HG03108 (cell line): Measurements from ENCODE around the gene ZNF507.

Experiments
- ATAC-seq: cut with Tn5 transposase; IDR thresholded peaks from one replicate; pipeline ENCODE4 v1.9.1; 2021; ENCODE audit warnings: moderate library complexity; ENCODE audit not compliant: unreplicated experiment

The ZNF507 gene

DNA sequence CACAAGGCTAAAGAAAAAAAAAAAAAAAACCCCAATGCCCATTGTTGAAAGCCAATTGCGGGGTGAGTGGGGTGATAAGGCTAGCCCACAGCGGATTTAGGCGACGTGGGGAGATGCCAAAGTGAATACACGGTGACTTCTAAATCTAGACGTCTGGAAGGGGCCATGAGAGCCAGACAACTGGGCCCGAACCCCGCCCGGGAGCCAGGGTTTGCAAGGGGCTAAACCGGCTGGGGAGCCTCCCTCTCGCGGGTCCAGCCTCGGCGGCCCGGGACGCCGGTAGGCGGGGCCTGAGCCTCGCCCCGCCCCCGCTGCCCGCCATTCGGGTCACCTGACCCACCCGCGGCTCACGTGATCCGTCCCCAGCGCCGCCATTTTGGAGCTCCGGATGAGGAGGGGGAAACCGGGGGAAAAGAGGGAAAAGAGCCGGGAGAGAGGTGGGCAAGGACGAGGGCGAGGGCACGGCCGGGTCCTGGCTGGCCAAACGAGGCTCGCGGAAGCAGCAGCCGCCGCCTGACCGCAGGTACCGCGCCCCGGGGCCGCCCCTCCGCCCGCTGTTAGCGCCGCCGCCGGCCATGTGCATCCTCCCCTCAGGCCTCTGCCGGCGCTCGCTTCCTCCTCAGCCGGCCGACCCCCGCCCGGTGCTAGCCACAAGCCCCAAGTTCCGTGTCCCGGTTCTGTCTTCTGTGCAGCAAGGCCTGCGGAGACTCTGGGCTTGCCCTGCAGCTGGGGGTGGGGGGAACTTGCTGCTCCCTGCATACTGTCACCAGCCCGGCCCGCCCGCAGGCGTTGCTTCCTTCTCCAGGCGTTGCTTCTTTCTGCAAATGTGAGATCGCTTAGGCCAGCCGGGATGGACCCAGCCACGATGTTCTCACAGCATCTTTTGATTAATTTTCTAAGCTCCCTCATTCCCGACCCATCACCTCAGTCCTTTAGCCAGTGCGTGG lies at the start of gene ZNF507:
TSS of gene ZNF507 (plus strand) at position 350 of the 947 bp plus-strand sequence. CDS start 7,221 bp downstream, outside the sequence.
- peak; percentile 71 for ATAC-seq

DNA sequence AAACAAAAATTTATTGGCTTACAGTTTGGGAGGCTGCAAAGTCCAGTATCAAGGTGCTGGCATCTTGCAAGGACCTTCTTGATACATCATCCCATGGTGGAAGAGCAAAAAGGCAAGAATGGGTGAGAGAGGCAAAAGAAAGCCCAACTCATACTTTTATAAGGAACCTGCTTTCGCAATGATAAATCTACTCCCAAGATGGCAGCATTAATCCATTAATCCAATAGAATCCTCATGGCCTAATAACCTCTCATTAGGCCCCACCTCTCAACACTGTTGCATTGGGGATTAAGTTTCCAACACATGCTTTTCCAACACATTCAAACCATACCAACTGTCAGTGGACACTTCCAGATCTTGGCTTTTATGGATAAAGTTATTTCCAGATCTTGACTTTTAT lies 48.7 kb upstream of the ZNF507 start:
- no peak for ATAC-seq

DNA sequence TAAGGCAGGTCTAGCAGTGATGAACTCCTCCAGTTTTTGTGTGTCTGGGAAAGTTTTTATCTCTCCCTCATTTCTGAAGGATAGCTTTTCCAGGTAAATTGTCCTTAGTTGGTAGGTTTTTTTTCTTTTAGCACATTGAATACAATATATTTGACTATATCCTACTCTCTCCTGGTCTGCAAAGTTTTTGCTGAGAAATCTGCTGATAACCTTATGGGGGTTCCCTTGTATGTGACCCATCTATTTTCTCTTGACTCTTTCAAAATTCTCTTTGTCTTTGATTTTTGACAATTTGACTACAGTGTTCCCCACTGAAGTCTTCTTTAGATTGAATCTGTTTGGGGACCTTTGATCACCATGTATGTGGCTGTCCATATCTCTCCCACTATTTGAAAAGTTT lies 42.6 kb upstream of the ZNF507 start:
- ATAC-seq = no peak

DNA sequence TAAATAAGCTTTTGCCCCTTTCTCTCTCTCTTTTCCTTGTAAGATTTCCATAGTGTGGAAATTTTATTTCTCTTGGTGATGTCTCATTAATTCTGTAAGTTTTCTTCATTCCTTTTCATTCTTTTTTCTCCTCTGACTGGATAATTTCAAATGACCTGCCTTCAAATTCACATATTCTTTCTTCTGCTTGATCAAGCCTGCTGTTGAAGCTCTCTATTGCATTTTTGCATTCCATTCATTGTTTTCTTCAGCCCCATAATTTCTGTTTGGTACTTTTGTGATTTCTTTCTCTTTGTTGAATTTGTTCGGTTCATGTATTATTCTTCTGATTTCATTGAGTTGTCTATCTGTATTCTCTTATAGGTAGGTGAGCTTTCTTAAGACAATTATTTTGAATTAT lies 42.2 kb upstream of the ZNF507 start:
- no peak for ATAC-seq

GRCh38 chr19:32307591-32307990 lies 37.8 kb upstream of the ZNF507 start:
- ATAC-seq = no peak

DNA sequence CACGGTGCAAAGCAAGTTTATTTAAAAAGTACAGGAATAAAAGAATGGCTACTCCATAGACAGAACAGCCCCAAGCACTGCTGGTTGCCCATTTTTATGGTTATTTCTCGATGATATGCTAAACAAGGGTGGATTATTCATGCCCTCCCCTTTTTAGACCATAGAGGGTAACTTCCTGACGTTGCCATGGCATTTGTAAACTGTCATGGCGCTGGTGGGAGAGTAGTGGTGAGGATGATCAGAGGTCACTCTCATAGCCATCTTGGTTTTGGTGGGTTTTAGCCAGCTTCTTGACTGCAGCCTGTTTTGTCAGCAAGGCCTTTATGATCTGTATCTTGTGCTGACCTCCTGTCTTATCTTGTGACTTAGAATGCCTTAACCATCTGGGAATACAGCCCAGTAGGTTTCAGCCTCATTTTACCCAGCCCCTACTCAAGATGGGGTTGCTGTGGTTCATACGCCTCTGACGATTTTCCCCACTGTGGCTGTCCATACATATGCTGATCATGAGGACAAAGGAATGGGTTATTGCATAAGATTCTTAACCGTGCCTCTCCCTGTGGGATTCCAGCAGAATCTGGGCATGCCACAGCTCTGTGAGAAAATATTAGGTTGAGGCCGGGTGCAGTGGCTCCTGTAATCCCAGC lies 36.9 kb upstream of the ZNF507 start:
- no peak for ATAC-seq

DNA sequence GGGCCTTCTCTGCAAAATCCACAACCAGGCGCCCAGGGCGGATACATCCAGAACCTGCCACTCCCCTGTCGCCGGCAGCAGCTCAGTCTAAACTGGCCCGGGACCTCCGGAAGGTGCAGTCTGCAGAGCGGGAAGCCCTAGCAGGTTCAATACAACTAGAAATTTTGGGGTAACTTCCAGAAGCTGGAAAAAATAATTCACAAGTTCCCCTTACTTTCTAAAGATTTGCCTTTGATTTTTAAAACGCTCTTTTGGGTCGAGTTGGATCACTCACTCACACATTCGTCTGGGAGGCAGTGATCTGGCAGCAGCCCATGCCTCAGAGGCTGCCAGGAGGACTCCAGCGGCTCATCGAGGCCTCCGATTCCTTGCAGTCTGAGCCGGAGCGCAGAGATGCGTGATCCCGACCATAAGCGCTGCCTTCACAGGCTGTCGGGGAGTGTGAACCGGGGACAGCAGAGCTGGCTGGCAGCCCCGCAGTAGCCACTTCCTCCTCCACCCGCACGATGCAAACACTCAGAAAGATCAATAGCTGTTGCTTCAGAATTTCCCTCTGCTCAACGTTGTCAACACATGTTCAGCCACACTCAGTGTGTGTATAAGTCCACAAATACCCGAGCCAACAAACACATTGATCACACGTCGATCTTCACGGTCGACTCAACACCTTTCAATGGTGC lies 35.6 kb upstream of the ZNF507 start:
- ATAC-seq = no peak

- ATAC-seq = no peak
Observed at GRCh38 chr19:32311371-32311770, 34.0 kb upstream of the ZNF507 start.

DNA sequence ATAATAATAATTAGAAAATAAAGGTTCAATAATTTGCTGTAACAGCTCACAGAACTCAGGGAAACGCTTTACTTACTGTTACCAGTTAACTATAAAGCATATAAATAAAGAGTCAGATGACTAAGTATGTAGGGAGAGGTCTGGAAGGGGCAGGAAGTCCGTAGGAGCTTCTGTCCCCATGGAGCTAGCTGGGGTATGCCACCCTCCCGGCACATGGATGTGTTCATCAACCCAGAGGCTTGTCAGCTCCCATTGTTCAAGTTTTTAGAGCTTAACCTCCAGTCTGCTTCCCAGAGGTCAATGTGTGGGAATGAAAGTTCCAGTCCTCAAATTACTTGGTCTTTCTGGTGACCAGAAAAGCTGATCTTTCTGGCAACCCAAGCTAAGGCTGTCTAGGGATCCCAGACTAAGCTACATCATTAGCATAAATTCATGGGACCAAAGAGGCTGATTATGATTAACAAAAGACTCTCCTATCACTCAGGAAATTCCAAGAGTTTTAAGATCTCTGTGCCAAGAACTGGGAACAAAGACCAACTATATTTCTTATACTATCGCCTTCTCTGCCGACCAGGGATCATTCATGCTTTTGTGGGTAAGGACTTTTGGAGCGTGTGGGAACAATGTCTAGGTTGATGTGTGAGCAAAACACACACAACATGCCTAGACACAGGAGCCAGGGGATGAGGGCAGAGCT lies 31.7 kb upstream of the ZNF507 start:
- ATAC-seq = no peak

DNA sequence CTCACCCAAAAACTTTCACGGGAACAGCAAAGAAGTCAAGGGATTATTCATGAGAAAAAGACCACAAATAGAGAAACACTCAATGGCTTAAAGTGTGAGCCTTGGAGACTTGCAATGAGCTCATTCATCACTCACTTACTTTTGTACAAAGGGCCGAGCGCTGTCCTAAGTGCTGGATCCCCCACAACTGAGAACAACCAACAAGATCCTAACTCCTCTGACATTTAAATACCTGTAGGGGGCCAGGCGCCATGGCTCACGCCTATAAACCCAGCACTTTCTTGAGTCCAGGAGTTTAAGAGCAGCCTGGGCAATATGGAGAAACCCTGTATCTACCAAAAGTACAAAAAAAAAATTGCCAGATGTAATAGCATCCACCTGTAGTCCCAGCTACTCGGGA lies 29.4 kb upstream of the ZNF507 start:
- ATAC-seq = no peak

DNA sequence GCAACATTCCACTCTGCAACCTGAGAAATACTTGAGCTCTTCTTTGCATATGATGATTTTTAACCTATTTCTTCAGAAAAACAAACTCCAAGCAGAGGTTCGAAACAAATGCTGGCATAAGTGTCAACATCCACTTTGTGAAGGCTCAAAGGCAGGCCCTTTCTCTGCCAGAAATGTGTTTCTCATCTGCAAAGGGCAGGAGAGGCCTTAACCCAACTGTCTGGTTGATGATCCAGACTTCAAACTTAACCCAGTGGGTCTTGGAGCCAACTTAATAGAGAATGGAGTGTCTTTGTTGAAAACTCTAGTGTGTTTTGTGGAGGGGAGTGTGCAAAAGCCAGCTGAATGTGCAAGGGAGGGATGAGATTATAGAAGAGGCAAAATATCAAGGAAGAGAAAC lies 28.3 kb upstream of the ZNF507 start:
- ATAC-seq = no peak

DNA sequence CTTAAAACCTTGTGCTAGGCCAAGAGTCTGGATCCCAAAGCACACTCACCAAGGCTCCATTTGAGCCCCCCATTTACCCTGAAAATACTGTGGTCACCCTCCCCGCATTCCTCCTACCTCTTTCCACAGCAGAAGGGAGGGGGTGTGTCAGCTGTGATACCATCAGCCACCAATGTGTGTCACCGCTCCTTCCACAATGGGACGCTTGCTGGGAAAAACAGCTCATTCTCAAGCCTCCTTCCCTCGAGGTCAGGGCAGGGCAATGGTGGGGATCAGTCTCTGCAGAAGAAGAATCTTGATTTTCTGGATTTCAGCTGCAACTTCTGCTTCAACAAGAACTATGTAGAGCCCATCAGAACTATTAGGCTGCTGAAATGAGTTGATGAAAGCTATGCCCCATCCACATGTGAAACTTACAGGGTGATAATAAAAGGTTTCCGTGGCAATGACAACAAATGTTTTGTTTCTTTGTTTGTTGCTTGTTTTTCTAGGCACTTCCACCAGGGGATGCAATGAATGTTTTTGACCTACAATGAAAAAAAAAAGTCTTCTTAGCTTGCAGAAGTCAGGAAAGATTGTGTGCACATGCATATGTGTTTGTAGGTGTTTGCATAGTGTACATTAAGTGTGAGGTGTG lies 26.4 kb upstream of the ZNF507 start:
- ATAC-seq = no peak

- no peak for ATAC-seq
Observed at GRCh38 chr19:32322541-32322940, 22.9 kb upstream of the ZNF507 start.

DNA sequence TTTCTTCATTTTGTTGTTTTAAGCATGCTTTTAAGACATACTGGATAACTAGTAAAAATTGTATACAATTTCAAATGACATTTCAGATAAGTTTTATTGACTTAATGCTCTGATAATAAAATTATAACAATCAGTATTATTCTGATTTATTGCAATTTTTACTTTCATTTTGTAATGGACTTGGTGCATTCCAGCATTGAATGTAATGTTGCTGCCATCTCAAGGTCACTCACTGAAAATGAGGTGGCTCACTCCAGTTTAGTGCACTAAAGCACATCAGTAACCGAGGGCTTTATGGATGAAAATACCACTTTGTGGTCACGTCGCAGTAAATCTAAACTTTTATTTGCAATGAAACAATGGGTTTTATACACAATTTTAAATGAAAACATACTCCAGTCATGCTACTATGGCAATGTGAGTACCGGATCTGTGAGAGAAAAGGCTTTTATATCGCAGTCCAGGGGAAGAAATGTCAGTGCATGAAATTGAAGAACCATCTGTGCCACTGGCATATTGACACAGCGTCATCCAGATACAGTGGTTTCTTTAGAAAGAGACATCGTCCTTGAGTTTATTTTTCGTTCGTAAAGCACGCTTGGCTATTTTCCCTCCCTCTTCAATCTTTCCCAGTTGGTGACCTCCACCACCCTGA lies 20.7 kb upstream of the ZNF507 start:
- no peak for ATAC-seq

DNA sequence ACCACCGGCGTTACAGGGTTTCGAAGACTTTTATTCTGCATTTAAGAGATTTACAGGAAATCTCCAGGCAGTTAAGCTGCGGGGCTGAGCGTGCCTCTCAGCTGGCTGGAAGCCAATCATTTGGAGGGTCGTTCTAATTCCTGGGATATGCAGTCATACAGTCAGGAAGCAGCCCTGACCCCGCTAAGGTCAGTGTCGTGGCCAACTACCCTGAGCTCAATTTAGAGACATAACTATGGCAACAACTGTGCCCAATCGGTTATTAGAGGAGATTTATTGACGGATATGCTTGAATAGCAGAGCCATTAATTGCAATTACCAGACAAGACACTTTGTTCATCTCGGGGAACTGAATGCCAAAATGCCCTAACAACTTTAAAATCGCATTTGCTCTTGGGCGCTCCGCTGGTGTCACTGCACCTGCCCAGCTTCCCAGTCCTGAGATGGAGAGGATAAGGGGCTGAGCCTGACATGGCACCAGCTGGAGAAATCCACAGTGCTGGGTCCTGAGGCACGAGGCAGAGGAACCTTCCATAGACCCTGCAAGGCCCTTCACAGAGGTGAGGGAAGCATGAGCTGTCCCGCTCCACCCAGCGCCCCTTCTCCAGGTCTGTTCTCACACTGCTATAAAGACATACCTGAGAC lies 15.1 kb upstream of the ZNF507 start:
- no peak for ATAC-seq

- no peak for ATAC-seq
Observed at GRCh38 chr19:32333227-32333626, 12.2 kb upstream of the ZNF507 start.

GRCh38 chr19:32336259-32337083 lies 8.9 kb upstream of the ZNF507 start:
- no peak for ATAC-seq

- no peak for ATAC-seq
Observed at GRCh38 chr19:32337084-32337808, 8.2 kb upstream of the ZNF507 start.
